Body of pancreas (tissue), 4 donors: ENCODE data around the gene EPHB2.

Source experiments
- POLR2A ChIP-seq, 3 donors: fragments of 450-650 bp; IDR thresholded peaks; one replicate each; pipeline ENCODE4 v1.6.1; 2016; ENCODE audit warnings: antibody characterized with exemption in 3 of 3, mild to moderate bottlenecking in 2 of 3
- TF ChIP-seq, protein P1 (sequence below), 7 experiments: fragments of 450-650 bp in 4 of 7; fragments of 200-600 bp in 3 of 7; sonication (generic) in 3 of 7; IDR thresholded peaks; one replicate each; pipeline ENCODE4 v1.5.1; 2016 to 2019; ENCODE audit warnings: antibody characterized with exemption in 7 of 7

- TF ChIP-seq, protein P1, sequence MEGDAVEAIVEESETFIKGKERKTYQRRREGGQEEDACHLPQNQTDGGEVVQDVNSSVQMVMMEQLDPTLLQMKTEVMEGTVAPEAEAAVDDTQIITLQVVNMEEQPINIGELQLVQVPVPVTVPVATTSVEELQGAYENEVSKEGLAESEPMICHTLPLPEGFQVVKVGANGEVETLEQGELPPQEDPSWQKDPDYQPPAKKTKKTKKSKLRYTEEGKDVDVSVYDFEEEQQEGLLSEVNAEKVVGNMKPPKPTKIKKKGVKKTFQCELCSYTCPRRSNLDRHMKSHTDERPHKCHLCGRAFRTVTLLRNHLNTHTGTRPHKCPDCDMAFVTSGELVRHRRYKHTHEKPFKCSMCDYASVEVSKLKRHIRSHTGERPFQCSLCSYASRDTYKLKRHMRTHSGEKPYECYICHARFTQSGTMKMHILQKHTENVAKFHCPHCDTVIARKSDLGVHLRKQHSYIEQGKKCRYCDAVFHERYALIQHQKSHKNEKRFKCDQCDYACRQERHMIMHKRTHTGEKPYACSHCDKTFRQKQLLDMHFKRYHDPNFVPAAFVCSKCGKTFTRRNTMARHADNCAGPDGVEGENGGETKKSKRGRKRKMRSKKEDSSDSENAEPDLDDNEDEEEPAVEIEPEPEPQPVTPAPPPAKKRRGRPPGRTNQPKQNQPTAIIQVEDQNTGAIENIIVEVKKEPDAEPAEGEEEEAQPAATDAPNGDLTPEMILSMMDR (IDR thresholded peaks at IDR 0.05) = no peak
- no peak for TF ChIP-seq POLR2A (IDR thresholded peaks at IDR 0.05)
Observed at GRCh38 chr1:22951796-22952195, 241.2 kb downstream of the EPHB2 start.
